Adrenal gland (tissue), 5 donors: Measurements from ENCODE around the gene CAMTA1.

Experiments
- CTCF ChIP-seq, 6 experiments: fragments of 450-650 bp in 4 of 6; fragments of 200-600 bp in 2 of 6; sonication (generic) in 1 of 6; IDR thresholded peaks; 1 replicate in 5 of 6; 2 replicates in 1 of 6; pipeline versions ENCODE4 v1.5.1 to v1.8.0; 2016 to 2021; ENCODE audit warnings: antibody characterized with exemption in 6 of 6, mild to moderate bottlenecking in 2 of 6, moderate library complexity in 1 of 6
- POLR2A ChIP-seq, 2 donors: fragments of 450-650 bp; IDR thresholded peaks; one replicate each; pipeline ENCODE4 v1.6.1; 2017; ENCODE audit warnings: antibody characterized with exemption in 2 of 2, mild to moderate bottlenecking in 2 of 2, moderate library complexity in 1 of 2
- donor health status: DM: no; HTN: no; CAD: no.

- TF ChIP-seq CTCF (IDR thresholded peaks at IDR 0.05), result no peak
- TF ChIP-seq POLR2A (IDR thresholded peaks at IDR 0.05), result no peak
These were observed 173.3 kb downstream of the CAMTA1 start for GRCh38 chr1:6958407-6959030.
